Fibroblast of the aortic adventitia (primary cell): ENCODE measurements around the gene EEFSEC. TPM values are rescaled to one million over a fixed set of nuclear protein-coding genes. Genes with fewer than 3 reads are reported as not detected.

Experiments used
- DNase-seq: peaks from one replicate; pipeline ENCODE4 v3.0.0-alpha.2; 2010; ENCODE audit warnings: low read depth
- H3K4me3 ChIP-seq: 2 replicates; pipeline ENCODE4 v1.5.1; 2011; ENCODE audit warnings: low read depth, mild to moderate bottlenecking, control low read depth, low read length, moderate library complexity
- CTCF ChIP-seq: IDR thresholded peaks from 2 replicates; pipeline ENCODE4 v1.5.1; 2011; ENCODE audit warnings: mild to moderate bottlenecking, low read length, control low read depth, inconsistent platforms; ENCODE audit not compliant: insufficient read depth
- total RNA-seq: library from RNA; depleted of rRNA; stranded (reverse); fragments of >200 nt; gene quantifications from 2 replicates; pipeline ENCODE4 v1.2.3, GENCODE V29; 2012; ENCODE audit warnings: low replicate concordance

The EEFSEC gene
- total RNA-seq, 1 donor, result 8.1 TPM

- no peak overlapping the region for H3K4me3 ChIP-seq
- TF ChIP-seq CTCF, result no peak
- no peak for DNase-seq
Observed at GRCh38 chr3:128358156-128358895, 205.0 kb downstream of the EEFSEC start.

GRCh38 chr3:128359060-128359664 is 205.9 kb downstream of the EEFSEC start:
- TF ChIP-seq CTCF, result no peak
- no peak for DNase-seq
- H3K4me3 ChIP-seq, result no peak overlapping the region

GRCh38 chr3:128359846-128360642 is 206.8 kb downstream of the EEFSEC start:
- H3K4me3 ChIP-seq, result no peak overlapping the region
- DNase-seq, result no peak
- TF ChIP-seq CTCF, result no peak

GRCh38 chr3:128360705-128361271 is 207.5 kb downstream of the EEFSEC start:
- no peak for TF ChIP-seq CTCF
- H3K4me3 ChIP-seq, result no peak overlapping the region
- no peak for DNase-seq

- no peak for TF ChIP-seq CTCF
- DNase-seq, result no peak
- no peak overlapping the region for H3K4me3 ChIP-seq
Observed at GRCh38 chr3:128362026-128362965, 209.0 kb downstream of the EEFSEC start.

- no peak for TF ChIP-seq CTCF
- no peak for DNase-seq
- no peak overlapping the region for H3K4me3 ChIP-seq
Observed at GRCh38 chr3:128364291-128364690, 211.0 kb downstream of the EEFSEC start.
